22Rv1 (cell line): Measurements from ENCODE around the gene CGB5.

Source experiments
- ZFX ChIP-seq: fragments of 450-650 bp; IDR thresholded peaks from 2 replicates; pipeline ENCODE4 v1.6.1; 2017; ENCODE audit warnings: antibody characterized with exemption, borderline replicate concordance
- TF ChIP-seq, protein P1 (sequence below): fragments of 450-650 bp; IDR thresholded peaks from 2 replicates; pipeline ENCODE4 v1.5.1; 2017; ENCODE audit warnings: mild to moderate bottlenecking

DNA sequence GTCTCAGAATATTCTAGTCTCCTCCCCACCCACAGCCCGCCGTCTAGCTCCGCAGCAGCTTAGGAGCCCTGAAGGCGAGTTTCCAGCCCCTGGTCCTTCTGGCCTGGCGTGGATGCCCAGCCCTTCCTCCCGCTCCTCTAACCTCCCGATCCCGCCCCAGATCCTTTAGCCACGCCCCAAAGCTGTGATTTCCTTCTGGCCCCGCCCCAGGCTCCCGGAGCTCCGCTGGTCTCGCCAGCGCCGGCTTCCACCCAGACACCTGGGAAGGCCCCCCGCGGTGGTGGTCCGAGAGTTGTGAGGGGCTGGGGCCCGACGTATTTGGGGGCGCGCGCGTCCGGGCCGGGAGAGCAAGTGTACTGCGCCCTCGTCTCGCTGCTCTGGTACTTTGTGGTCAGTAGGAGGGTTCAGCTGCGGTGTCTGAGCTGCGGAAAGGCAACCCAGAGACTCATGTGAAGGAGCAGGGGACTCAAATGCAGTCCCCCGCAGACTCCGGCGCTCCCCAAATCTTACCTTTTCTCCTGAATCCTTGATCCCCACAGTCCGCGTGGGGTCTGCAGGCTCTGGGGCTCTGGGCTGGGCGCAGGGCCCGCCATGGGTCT is 14.1 kb downstream of the CGB5 start, which contains the start of gene CGB7:
- TF ChIP-seq, protein P1, sequence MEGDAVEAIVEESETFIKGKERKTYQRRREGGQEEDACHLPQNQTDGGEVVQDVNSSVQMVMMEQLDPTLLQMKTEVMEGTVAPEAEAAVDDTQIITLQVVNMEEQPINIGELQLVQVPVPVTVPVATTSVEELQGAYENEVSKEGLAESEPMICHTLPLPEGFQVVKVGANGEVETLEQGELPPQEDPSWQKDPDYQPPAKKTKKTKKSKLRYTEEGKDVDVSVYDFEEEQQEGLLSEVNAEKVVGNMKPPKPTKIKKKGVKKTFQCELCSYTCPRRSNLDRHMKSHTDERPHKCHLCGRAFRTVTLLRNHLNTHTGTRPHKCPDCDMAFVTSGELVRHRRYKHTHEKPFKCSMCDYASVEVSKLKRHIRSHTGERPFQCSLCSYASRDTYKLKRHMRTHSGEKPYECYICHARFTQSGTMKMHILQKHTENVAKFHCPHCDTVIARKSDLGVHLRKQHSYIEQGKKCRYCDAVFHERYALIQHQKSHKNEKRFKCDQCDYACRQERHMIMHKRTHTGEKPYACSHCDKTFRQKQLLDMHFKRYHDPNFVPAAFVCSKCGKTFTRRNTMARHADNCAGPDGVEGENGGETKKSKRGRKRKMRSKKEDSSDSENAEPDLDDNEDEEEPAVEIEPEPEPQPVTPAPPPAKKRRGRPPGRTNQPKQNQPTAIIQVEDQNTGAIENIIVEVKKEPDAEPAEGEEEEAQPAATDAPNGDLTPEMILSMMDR: no peak
- no peak for TF ChIP-seq ZFX
